Pancreas (tissue), 10 donors: ENCODE data around the gene WDR43. TPM values are rescaled to one million over a fixed set of nuclear protein-coding genes. Genes with fewer than 3 reads are reported as not detected.
"Not testable (repeated sequence)": the region's sequence is repeated elsewhere in the genome, so short reads cannot be mapped to it uniquely, and the experiment has no call there.

Experiments used
- ATAC-seq, 4 donors: fragments of 200-7000 bp; cut with Tn5 transposase; one replicate each; pipeline versions ENCODE4 v1.8.0 to v1.9.1; 2020; ENCODE audit warnings: mild to moderate bottlenecking in 4 of 4, moderate library complexity in 4 of 4
- DNase-seq, 6 donors: peaks; one replicate each; pipeline ENCODE4 v3.0.0-alpha.2; 2020
- FAIRE-seq: peaks from 2 replicates; lab custom pipeline; 2012; peaks lifted over from hg19 to GRCh38; lab: Jason Lieb, UNC
- H3K27ac ChIP-seq, 4 donors: fragments of 200-600 bp; sonication (generic); 1 replicate in 3 of 4; 2 replicates in 1 of 4; pipeline versions ENCODE4 v1.5.0 to v1.8.0; 2020
- H3K27me3 ChIP-seq, 4 donors: fragments of 200-600 bp; one replicate each; pipeline ENCODE4 v1.8.0; 2021
- H3K36me3 ChIP-seq, 3 donors: fragments of 200-600 bp; sonication (generic) in 1 of 3; one replicate each; pipeline versions ENCODE4 v1.5.0 to v1.8.0; 2020 to 2021
- H3K4me1 ChIP-seq, 3 donors: fragments of 200-600 bp; one replicate each; pipeline ENCODE4 v1.8.0; 2021
- H3K4me3 ChIP-seq, 4 donors: fragments of 200-600 bp; sonication (generic) in 2 of 4; one replicate each; pipeline versions ENCODE4 v1.5.0 to v1.8.0; 2020 to 2021
- H3K9me3 ChIP-seq, 4 donors: fragments of 200-600 bp; one replicate each; pipeline ENCODE4 v1.8.0; 2021
- CTCF ChIP-seq, 4 donors: fragments of 200-600 bp; sonication (generic) in 3 of 4; IDR thresholded peaks; one replicate each; pipeline versions ENCODE4 v1.5.0 to v1.8.0; 2021; ENCODE audit warnings: antibody characterized with exemption in 4 of 4
- WGBS, 2 donors: extraction: QIAGEN DNeasy Blood & Tissue Kit; methylation state at CpG; one replicate each; pipeline ENCODE4 v1.1.7; 2013; 5-methylcytosine and 5-hydroxymethylcytosine counted together
- intact Hi-C, 3 donors: fragments of 100-400 bp; cut with DNase I; formaldehyde crosslinking; loops; one replicate each; pipeline versions ENCODE4 v1.11.1 to v1.14.2; 2022
- polyA plus RNA-seq, 2 donors: library from polyadenylated mRNA; stranded (reverse); fragments of 200-250 nt; gene quantifications; one replicate each; pipeline ENCODE4 v1.2.3, GENCODE V29; 2013
- total RNA-seq, 6 donors: library from RNA; stranded (reverse); fragmentation: NEBNext Ultra II Directional in 4 of 6; extraction: Animal tissue kit (Norgen Biotek cat#: 25700) in 4 of 6; gene quantifications; one replicate each; pipeline versions ENCODE4 v1.2.1 to v1.2.4, GENCODE V29; 2021 to 2023
- donor health status: healthy with polysubstance abuse.
- donor health status: DM: no; HTN: no; CAD: no; lungs with moderate emphysema.
- donor health status: DM: no; HTN: no; CAD: no.
- donor health status: control.
- donor health status: control.
- donor health status: Bipolar disorder and iron deficiency.
- donor health status: DM: yes; HTN: yes; CAD: no.
- donor health status: DM: no; HTN: no; CAD: no.
- donor health status: DM: no; HTN: no; CAD: no.
- donor health status: DM: yes; HTN: yes; CAD: no.

WDR43 gene
- total and polyA plus RNA-seq, 8 donors = 4.5 to 31.9 (median 22.6) TPM

- no peaks in the 10 kb centered on the region for H3K36me3 ChIP-seq
- H3K27ac ChIP-seq = no peak overlapping the region
- H3K4me1 ChIP-seq = no peaks in the 10 kb centered on the region
- no peak for TF ChIP-seq CTCF (IDR thresholded peaks at IDR 0.05)
- DNase-seq (no peak), FAIRE-seq (no peak), ATAC-seq (no peak)
- WGBS, 2 donors = 83 to 100% methylated on average over 1 of the region's 1 CpG
- intact Hi-C loops = no loop called here
- no peaks in the 10 kb centered on the region for H3K27me3 ChIP-seq
- no peak overlapping the region for H3K4me3 ChIP-seq
- no peaks in the 10 kb centered on the region for H3K9me3 ChIP-seq
Measured at GRCh38 chr2:28975671-28976070, 81.2 kb downstream of the WDR43 start.

- no peak overlapping the region for H3K4me3 ChIP-seq
- H3K27ac ChIP-seq = peak overlapping the region in 1 of 4 donors; percentile 66
- no peaks in the 10 kb centered on the region for H3K9me3 ChIP-seq
- no peaks in the 10 kb centered on the region for H3K4me1 ChIP-seq
- intact Hi-C loops = no loop called here
- 45 to 46% methylated on average over 3 of the region's 3 CpGs for WGBS, 2 donors
- DNase-seq (peak in 4 of 6 donors; percentile 40 to 82 (median 50)), ATAC-seq (peak; percentile 56 to 94 (median 74)), FAIRE-seq (no peak)
- TF ChIP-seq CTCF (IDR thresholded peaks at IDR 0.05) = no peak
- no peaks in the 10 kb centered on the region for H3K36me3 ChIP-seq
- no peaks in the 10 kb centered on the region for H3K27me3 ChIP-seq
Measured at GRCh38 chr2:28976584-28976983, 82.1 kb downstream of the WDR43 start.

GRCh38 chr2:28977176-28977875 lies 82.9 kb downstream of the WDR43 start:
- FAIRE-seq (no peak), DNase-seq (no peak), ATAC-seq (no peak)
- Histone ChIP-seq H3K4me1 (no peaks in the 10 kb centered on the region), H3K27ac (peak overlapping the region in 1 of 4 donors; percentile 41), H3K9me3 (no peaks in the 10 kb centered on the region), H3K36me3 (no peaks in the 10 kb centered on the region), H3K27me3 (no peaks in the 10 kb centered on the region), H3K4me3 (no peak overlapping the region)
- WGBS, 2 donors = 91 to 93% methylated on average over 10 of the region's 10 CpGs
- intact Hi-C loops = no loop called here
- TF ChIP-seq CTCF (IDR thresholded peaks at IDR 0.05) = no peak

- H3K9me3 ChIP-seq, H3K4me3 ChIP-seq, FAIRE-seq, H3K27me3 ChIP-seq, H3K36me3 ChIP-seq, intact Hi-C loops, H3K4me1 ChIP-seq, DNase-seq, H3K27ac ChIP-seq, ATAC-seq: not testable (repeated sequence)
- 85 to 93% methylated on average over 8 of the region's 8 CpGs for WGBS, 2 donors
Measured at GRCh38 chr2:28978001-28978400, 83.5 kb downstream of the WDR43 start.

- ATAC-seq (no peak), FAIRE-seq (no peak), DNase-seq (no peak)
- H3K9me3 ChIP-seq = no peaks in the 10 kb centered on the region
- H3K4me1 ChIP-seq = no peaks in the 10 kb centered on the region
- no peaks in the 10 kb centered on the region for H3K36me3 ChIP-seq
- WGBS, 2 donors = 71 to 72% methylated on average over 6 of the region's 6 CpGs
- no peaks in the 10 kb centered on the region for H3K27me3 ChIP-seq
- H3K27ac ChIP-seq = no peak overlapping the region
- intact Hi-C loops = no loop called here
- no peak for TF ChIP-seq CTCF (IDR thresholded peaks at IDR 0.05)
- no peak overlapping the region for H3K4me3 ChIP-seq
Measured at GRCh38 chr2:28978606-28979005, 84.1 kb downstream of the WDR43 start.
